ENCODE data around the gene RALGPS1. TPM values are rescaled to one million over a fixed set of nuclear protein-coding genes. Genes with fewer than 3 reads are reported as not detected.

Gene RALGPS1
- total RNA-seq, 2 experiments from 2014 or later = 14.1 to 14.4 TPM

- ChIA-PET CTCF (ENCODE audit: unreplicated experiment) (no interaction called here), POLR2A (interaction anchor here (1.0 kb wide), 1 partner anchor 177 kb away, joined by 3 read pairs; no protein-coding TSS in a partner anchor)
- no peaks in the 10 kb centered on the region for H3K36me3 ChIP-seq (ENCODE audit: insufficient read depth, low read length)
- intact Hi-C loops (cut with micrococcal nuclease; ENCODE audit: unreplicated experiment) = no loop called here
- peaks cover 37% of the 10 kb centered on the region for H3K4me1 ChIP-seq (ENCODE audit: insufficient read depth, low read length, poor library complexity, severe bottlenecking)
- H3K9me3 ChIP-seq (ENCODE audit: low read length) = no peaks in the 10 kb centered on the region
- H3K4me3 ChIP-seq (ENCODE audit: low read depth, low read length, poor library complexity, severe bottlenecking) = no peak overlapping the region
- DNase-seq (ENCODE audit: low spot score) = no peak
- H3K4me2 ChIP-seq (ENCODE audit: low read length) = no peak overlapping the region
- no peaks in the 10 kb centered on the region for H3K79me2 ChIP-seq (ENCODE audit: insufficient read depth, low read depth, low read length)
- no peak overlapping the region for H2AFZ ChIP-seq (ENCODE audit: low read length)
- H4K20me1 ChIP-seq (ENCODE audit: insufficient read depth, low read length) = no peaks in the 10 kb centered on the region
- no peaks in the 10 kb centered on the region for H3K9me2 ChIP-seq (ENCODE audit: insufficient read depth, low read length)
- BruUV-seq (replicated peaks) = no TSS peak
- no peak for TF ChIP-seq EZH2phosphoT487 (IDR thresholded peaks at IDR 0.05; ENCODE audit: borderline replicate concordance, low read depth, low read length)
- TF ChIP-seq CTCF (conservative IDR thresholded peaks at IDR 0.05; ENCODE audit: low read length) = no peak
- H3K27ac ChIP-seq (ENCODE audit: low read depth, low read length, poor library complexity, severe bottlenecking) = no peak overlapping the region
Measured at GRCh38 chr9:127219520-127219919, 304.9 kb downstream of the RALGPS1 start.

DNA sequence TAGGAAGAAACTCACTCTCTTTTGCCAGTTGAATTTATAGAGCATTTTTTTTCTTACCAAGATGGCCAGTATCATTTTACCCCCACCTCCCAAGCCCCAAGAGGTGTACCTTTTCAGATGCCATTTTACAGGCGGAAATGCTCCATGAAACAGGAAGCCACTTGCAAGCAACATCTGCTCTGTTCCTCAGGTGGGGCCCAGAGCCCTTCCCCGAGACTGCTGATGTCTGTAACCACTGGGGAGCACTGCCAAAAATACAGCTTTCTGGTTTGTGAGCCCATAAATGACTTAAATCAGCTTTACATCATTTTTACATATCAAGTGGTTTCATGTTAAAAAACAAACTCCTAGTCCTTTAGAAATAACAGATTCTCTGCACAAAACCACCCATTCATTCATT is 307.1 kb downstream of the RALGPS1 start:
- H3K4me2 ChIP-seq (ENCODE audit: low read length) = peak overlapping the region; percentile 55
- intact Hi-C loops (cut with micrococcal nuclease; ENCODE audit: unreplicated experiment) = no loop called here
- peak overlapping the region; percentile 47 for H3K27ac ChIP-seq (ENCODE audit: low read depth, low read length, poor library complexity, severe bottlenecking)
- TF ChIP-seq EZH2phosphoT487 (IDR thresholded peaks at IDR 0.05; ENCODE audit: borderline replicate concordance, low read depth, low read length) = no peak
- no peak for TF ChIP-seq CTCF (conservative IDR thresholded peaks at IDR 0.05; ENCODE audit: low read length)
- H3K36me3 ChIP-seq (ENCODE audit: insufficient read depth, low read length) = no peaks in the 10 kb centered on the region
- no TSS peak for BruUV-seq (replicated peaks)
- H4K20me1 ChIP-seq (ENCODE audit: insufficient read depth, low read length) = no peaks in the 10 kb centered on the region
- H3K9me2 ChIP-seq (ENCODE audit: insufficient read depth, low read length) = no peaks in the 10 kb centered on the region
- ChIA-PET POLR2A (no interaction called here), CTCF (ENCODE audit: unreplicated experiment) (no interaction called here)
- H3K79me2 ChIP-seq (ENCODE audit: insufficient read depth, low read depth, low read length) = no peaks in the 10 kb centered on the region
- peaks cover 46% of the 10 kb centered on the region for H3K4me1 ChIP-seq (ENCODE audit: insufficient read depth, low read length, poor library complexity, severe bottlenecking)
- H3K4me3 ChIP-seq (ENCODE audit: low read depth, low read length, poor library complexity, severe bottlenecking) = peak overlapping the region; percentile 25
- H3K9me3 ChIP-seq (ENCODE audit: low read length) = no peaks in the 10 kb centered on the region
- peak; percentile 84 for DNase-seq (ENCODE audit: low spot score)
- H2AFZ ChIP-seq (ENCODE audit: low read length) = peak overlapping the region; percentile 92

GRCh38 chr9:127222388-127223095 is 308.0 kb downstream of the RALGPS1 start:
- H3K9me3 ChIP-seq (ENCODE audit: low read length) = no peaks in the 10 kb centered on the region
- no TSS peak for BruUV-seq (replicated peaks)
- TF ChIP-seq CTCF (conservative IDR thresholded peaks at IDR 0.05; ENCODE audit: low read length) (no peak), EZH2phosphoT487 (IDR thresholded peaks at IDR 0.05; ENCODE audit: borderline replicate concordance, low read depth, low read length) (no peak)
- H3K4me1 ChIP-seq (ENCODE audit: insufficient read depth, low read length, poor library complexity, severe bottlenecking) = peaks cover 46% of the 10 kb centered on the region
- peak overlapping the region; percentile 92 for H2AFZ ChIP-seq (ENCODE audit: low read length)
- no peak for DNase-seq (ENCODE audit: low spot score)
- ChIA-PET CTCF (ENCODE audit: unreplicated experiment) (no interaction called here), POLR2A (no interaction called here)
- H3K4me3 ChIP-seq (ENCODE audit: low read depth, low read length, poor library complexity, severe bottlenecking) = peak overlapping the region; percentile 25
- H3K36me3 ChIP-seq (ENCODE audit: insufficient read depth, low read length) = no peaks in the 10 kb centered on the region
- H3K4me2 ChIP-seq (ENCODE audit: low read length) = peak overlapping the region; percentile 55
- no peaks in the 10 kb centered on the region for H3K9me2 ChIP-seq (ENCODE audit: insufficient read depth, low read length)
- H4K20me1 ChIP-seq (ENCODE audit: insufficient read depth, low read length) = no peaks in the 10 kb centered on the region
- H3K79me2 ChIP-seq (ENCODE audit: insufficient read depth, low read depth, low read length) = no peaks in the 10 kb centered on the region
- H3K27ac ChIP-seq (ENCODE audit: low read depth, low read length, poor library complexity, severe bottlenecking) = peak overlapping the region; percentile 47
- intact Hi-C loops (cut with micrococcal nuclease; ENCODE audit: unreplicated experiment) = no loop called here

Data from OCI-LY7 (cell line).